B cell (primary cell): ENCODE results near the gene CENPV. TPM values are rescaled to one million over a fixed set of nuclear protein-coding genes. Genes with fewer than 3 reads are reported as not detected.

Source experiments
- ATAC-seq: fragments of 200-7000 bp; cut with Tn5 transposase; one replicate; pipeline ENCODE4 v1.10.0; 2021; ENCODE audit warnings: low read depth, mild to moderate bottlenecking, moderate number of reproducible peaks, moderate library complexity
- CTCF ChIA-PET: fragments of 350-600 bp; sonication (Branson Sonifier 250); formaldehyde crosslinking; loops from one replicate; lab custom pipeline; 2021; ENCODE audit warnings: antibody characterized with exemption, inconsistent platforms; lab: Charles Lee
- POLR2A ChIA-PET: fragments of 350-600 bp; sonication (Branson Sonifier 250); formaldehyde crosslinking; loops from one replicate; lab custom pipeline; 2021; ENCODE audit warnings: antibody characterized with exemption; lab: Charles Lee
- DNase-seq: peaks from one replicate; pipeline ENCODE4 v3.0.0; 2013
- H2AFZ ChIP-seq: 2 replicates; pipeline ENCODE4 v1.6.1; 2012; ENCODE audit warnings: mild to moderate bottlenecking, low read depth, low read length; ENCODE audit not compliant: insufficient read depth, poor library complexity, severe bottlenecking
- H3K27ac ChIP-seq, 2 donors: 1 replicate in 1 of 2; 2 replicates in 1 of 2; pipeline ENCODE4 v1.5.1; 2012 to 2013; ENCODE audit warnings: low read length in 2 of 2, mild to moderate bottlenecking in 2 of 2, moderate library complexity in 1 of 2
- H3K27me3 ChIP-seq, 4 experiments: fragments of 200-600 bp in 1 of 4; sonication (generic) in 1 of 4; replicated peaks in 1 of 4; 1 replicate in 2 of 4; 2 replicates in 2 of 4; pipeline versions ENCODE4 v1.6.1 to v1.7.0; 2013 to 2016; ENCODE audit warnings: low read length in 3 of 4, mild to moderate bottlenecking in 2 of 4, mixed read lengths in 1 of 4, moderate library complexity in 1 of 4; ENCODE audit not compliant: insufficient read depth in 4 of 4, control insufficient read depth in 3 of 4; ENCODE audit errors: control extremely low read depth in 1 of 4
- H3K36me3 ChIP-seq, 2 experiments: replicated peaks in 1 of 2; 1 replicate in 1 of 2; 2 replicates in 1 of 2; pipeline versions ENCODE4 v1.6.1 to v1.7.1; 2013; ENCODE audit warnings: low read length in 1 of 2; ENCODE audit not compliant: insufficient read depth in 2 of 2, control insufficient read depth in 1 of 2; ENCODE audit errors: control extremely low read depth in 1 of 2, extremely low read depth in 1 of 2
- H3K4me1 ChIP-seq, 2 donors: fragments of 200-600 bp in 1 of 2; sonication (generic) in 1 of 2; 1 replicate in 1 of 2; 2 replicates in 1 of 2; pipeline versions ENCODE4 v1.5.1 to v1.6.1; 2013 to 2017; ENCODE audit warnings: low read length in 2 of 2; ENCODE audit not compliant: control insufficient read depth in 2 of 2, insufficient read depth in 2 of 2
- H3K4me2 ChIP-seq: replicated peaks from 2 replicates; pipeline ENCODE3; 2012; ENCODE audit warnings: mild to moderate bottlenecking, low read depth, low read length; ENCODE audit not compliant: poor library complexity, severe bottlenecking
- H3K4me3 ChIP-seq, 5 experiments: fragments of 200-600 bp in 1 of 5; sonication (generic) in 1 of 5; 1 replicate in 3 of 5; 2 replicates in 2 of 5; pipeline versions ENCODE4 v1.5.1 to v1.7.0; 2011 to 2016; ENCODE audit warnings: low read length in 4 of 5, mild to moderate bottlenecking in 4 of 5, low read depth in 2 of 5, control low read depth in 1 of 5, moderate library complexity in 1 of 5; ENCODE audit not compliant: insufficient read depth in 1 of 5; ENCODE audit errors: control extremely low read depth in 1 of 5, extremely low read depth in 1 of 5
- H3K79me2 ChIP-seq: fragments of 200-600 bp; sonication (generic); one replicate; pipeline ENCODE4 v1.6.0; 2016; ENCODE audit warnings: low read length; ENCODE audit not compliant: control insufficient read depth, insufficient read depth
- H3K9ac ChIP-seq: fragments of 200-600 bp; sonication (generic); 2 replicates; pipeline ENCODE4 v1.6.1; 2017; ENCODE audit warnings: mild to moderate bottlenecking, low read length, moderate library complexity
- H3K9me3 ChIP-seq, 3 donors: one replicate each; pipeline versions ENCODE4 v1.6.1 to v1.7.1; 2013; ENCODE audit warnings: low read length in 2 of 3; ENCODE audit not compliant: control insufficient read depth in 2 of 3, insufficient read depth in 1 of 3; ENCODE audit errors: control extremely low read depth in 1 of 3
- H4K20me1 ChIP-seq: 2 replicates; pipeline ENCODE4 v1.6.0; 2012; ENCODE audit warnings: mild to moderate bottlenecking, low read length; ENCODE audit not compliant: insufficient read depth, control insufficient read depth, poor library complexity, severe bottlenecking
- H3K27ac Mint-ChIP-seq: one replicate; pipeline ENCODE4 v1.8.0; 2021; ENCODE audit warnings: mixed read lengths
- H3K27me3 Mint-ChIP-seq: one replicate; pipeline ENCODE4 v1.8.0; 2021; ENCODE audit warnings: mixed read lengths
- H3K4me1 Mint-ChIP-seq: one replicate; pipeline ENCODE4 v1.8.0; 2021; ENCODE audit warnings: mixed read lengths
- H3K4me3 Mint-ChIP-seq: one replicate; pipeline ENCODE4 v1.8.0; 2021; ENCODE audit warnings: mixed read lengths
- H3K9me3 Mint-ChIP-seq: one replicate; pipeline ENCODE4 v1.8.0; 2022; ENCODE audit warnings: mixed read lengths; ENCODE audit not compliant: insufficient read depth
- CTCF ChIP-seq: fragments of 200-600 bp; IDR thresholded peaks from one replicate; pipeline ENCODE4 v1.8.0; 2022; ENCODE audit warnings: antibody characterized with exemption, mild to moderate bottlenecking
- EZH2 ChIP-seq: IDR thresholded peaks from 2 replicates; pipeline ENCODE4 v1.6.1; 2012; ENCODE audit warnings: borderline replicate concordance, low read depth, mild to moderate bottlenecking, moderate library complexity, low read length; ENCODE audit not compliant: insufficient read depth, poor library complexity, severe bottlenecking
- WGBS: methylation state at CpG from one replicate; pipeline ENCODE4 v1.1.5; 2013; ENCODE audit warnings: missing lambda C conversion rate; ENCODE audit not compliant: insufficient coverage; 5-methylcytosine and 5-hydroxymethylcytosine counted together
- intact Hi-C: fragments of 100-400 bp; cut with micrococcal nuclease; formaldehyde crosslinking; loops from one replicate; pipeline ENCODE4 v1.10.0; 2022
- polyA plus RNA-seq: library from polyadenylated mRNA; depleted of rRNA; stranded (reverse); fragments of >200 nt; gene quantifications from 2 replicates; pipeline ENCODE4 v1.2.3, GENCODE V29; 2012
- total RNA-seq, 2 donors: library from RNA; stranded (reverse); fragments of 120-200 nt in 1 of 2; gene quantifications; 1 replicate in 1 of 2; 2 replicates in 1 of 2; pipeline versions ENCODE4 v1.2.3 to v1.2.4, GENCODE V29; 2013 to 2022

CENPV gene
- total and polyA plus RNA-seq, 2 donors (not counting 1 experiment from before 2014, with no cell fraction given): 15.8 to 28.1 TPM

DNA sequence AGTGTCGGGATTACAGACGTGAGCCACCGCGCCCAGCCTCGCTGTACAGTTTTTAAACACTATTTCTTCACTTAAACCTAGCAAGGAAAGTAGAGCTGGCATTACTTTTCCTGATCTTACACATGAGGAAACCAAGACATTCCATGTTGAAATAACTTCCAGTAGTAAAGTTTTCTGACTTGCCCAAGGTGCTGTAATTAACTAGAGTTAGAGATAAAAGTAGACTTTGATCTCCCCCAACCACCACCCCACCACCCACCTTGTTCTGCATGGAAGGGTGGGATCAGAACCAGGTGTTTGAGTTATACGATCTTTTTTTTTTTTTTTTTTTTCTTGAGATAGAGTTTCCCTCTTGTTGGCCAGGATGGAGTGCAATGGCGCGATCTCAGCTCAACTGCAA is 47.1 kb downstream of the CENPV start:
- Histone ChIP-seq H4K20me1 (no peaks in the 10 kb centered on the region), H3K9ac (no peak overlapping the region), H3K9me3 (no peaks in the 10 kb centered on the region), H3K27me3 (no peaks in the 10 kb centered on the region), H3K79me2 (no peaks in the 10 kb centered on the region), H2AFZ (no peak overlapping the region), H3K27ac (no peak overlapping the region), H3K4me2 (no peak overlapping the region), H3K4me3 (no peak overlapping the region), H3K36me3 (peaks cover 2 to 16% of the 10 kb centered on the region in 2 experiments), H3K4me1 (peaks cover 0 to 7% of the 10 kb centered on the region in 2 donors)
- ChIA-PET POLR2A (no interaction called here), CTCF (interaction anchor here (0.7 to 2.5 kb wide), 8 partner anchors 7 to 215 kb away, joined by 3 to 11 read pairs (median 3); partner anchors contain the start of genes CENPV and TRPV2)
- ATAC-seq: no peak
- WGBS: 82% methylated on average over 7 of the region's 8 CpGs
- DNase-seq: no peak
- Mint-ChIP-seq H3K27ac (no peak overlapping the region), H3K4me1 (no peaks in the 10 kb centered on the region), H3K4me3 (no peak overlapping the region), H3K27me3 (no peaks in the 10 kb centered on the region), H3K9me3 (no peaks in the 10 kb centered on the region)
- TF ChIP-seq CTCF (no peak), EZH2 (no peak)
- intact Hi-C loops: no loop called here

- peak; percentile 42 for DNase-seq
- TF ChIP-seq CTCF: peak; percentile 49
- TF ChIP-seq EZH2: no peak
These were observed 48.4 kb downstream of the CENPV start for GRCh38 chr17:16304830-16305229.

More at GRCh38 chr17:16304830-16305229, 48.4 kb downstream of the CENPV start:
- Histone ChIP-seq H3K36me3 (peaks cover 2 to 19% of the 10 kb centered on the region in 2 experiments), H3K27ac (no peak overlapping the region), H3K9me3 (no peaks in the 10 kb centered on the region), H3K27me3 (no peaks in the 10 kb centered on the region), H3K4me1 (peaks cover 0 to 7% of the 10 kb centered on the region in 2 donors), H3K79me2 (no peaks in the 10 kb centered on the region), H3K4me3 (no peak overlapping the region), H3K9ac (no peak overlapping the region), H3K4me2 (no peak overlapping the region), H2AFZ (no peak overlapping the region), H4K20me1 (no peaks in the 10 kb centered on the region)
- CTCF ChIA-PET: interaction anchor here (0.7 to 2.5 kb wide), 11 partner anchors 8 to 218 kb away, joined by 3 to 11 read pairs (median 4); partner anchors contain the start of genes NCOR1 and TRPV2
- Mint-ChIP-seq H3K4me1 (no peaks in the 10 kb centered on the region), H3K27me3 (no peaks in the 10 kb centered on the region), H3K27ac (no peak overlapping the region), H3K9me3 (no peaks in the 10 kb centered on the region), H3K4me3 (no peak overlapping the region)
- intact Hi-C loops: no loop called here
- no CpG with 5 or more reads among the region's 3 CpGs for WGBS
- no peak for ATAC-seq
- POLR2A ChIA-PET: interaction anchor here (0.6 kb wide), 2 partner anchors 40 to 67 kb away, joined by 3 to 5 read pairs; no protein-coding TSS in a partner anchor
